ENCODE measurements around the gene WSCD2. TPM values are rescaled to one million over a fixed set of nuclear protein-coding genes. Genes with fewer than 3 reads are reported as not detected.

Gene WSCD2
- total RNA-seq, 1 donor from 2014 or later, result 1.7 TPM

- ATAC-seq (no peak), DNase-seq (no peak)
- Histone ChIP-seq H3K36me3 (no peaks in the 10 kb centered on the region), H3K4me3 (no peak overlapping the region), H3K27me3 (peaks cover 10% of the 10 kb centered on the region), H3K4me1 (no peaks in the 10 kb centered on the region), H3K27ac (no peak overlapping the region), H3K9me3 (no peaks in the 10 kb centered on the region)
- TF ChIP-seq CTCF (IDR thresholded peaks at IDR 0.05), result no peak
- intact Hi-C loops (cut with DNase I), result no loop called here
Observed at GRCh38 chr12:108204117-108204987, 75.3 kb downstream of the WSCD2 start.

GRCh38 chr12:108205864-108206263 lies 76.8 kb downstream of the WSCD2 start:
- peaks cover 10% of the 10 kb centered on the region for H3K27me3 ChIP-seq
- ATAC-seq, result no peak
- TF ChIP-seq CTCF (IDR thresholded peaks at IDR 0.05), result no peak
- H3K4me3 ChIP-seq, result no peak overlapping the region
- no peaks in the 10 kb centered on the region for H3K36me3 ChIP-seq
- no peaks in the 10 kb centered on the region for H3K4me1 ChIP-seq
- H3K9me3 ChIP-seq, result no peaks in the 10 kb centered on the region
- no peak overlapping the region for H3K27ac ChIP-seq
- intact Hi-C loops (cut with DNase I), result no loop called here
- no peak for DNase-seq

- ATAC-seq (no peak), DNase-seq (no peak)
- Histone ChIP-seq H3K27ac (no peak overlapping the region), H3K9me3 (no peaks in the 10 kb centered on the region), H3K27me3 (peaks cover 4% of the 10 kb centered on the region), H3K4me1 (no peaks in the 10 kb centered on the region), H3K4me3 (no peak overlapping the region), H3K36me3 (no peaks in the 10 kb centered on the region)
- no peak for TF ChIP-seq CTCF (IDR thresholded peaks at IDR 0.05)
- intact Hi-C loops (cut with DNase I), result no loop called here
Observed at GRCh38 chr12:108207791-108208730, 79.0 kb downstream of the WSCD2 start.

GRCh38 chr12:108210001-108210400 lies 80.9 kb downstream of the WSCD2 start:
- Histone ChIP-seq H3K36me3 (no peaks in the 10 kb centered on the region), H3K4me3 (no peak overlapping the region), H3K27me3 (peaks cover 8% of the 10 kb centered on the region), H3K27ac (no peak overlapping the region), H3K9me3 (no peaks in the 10 kb centered on the region), H3K4me1 (no peaks in the 10 kb centered on the region)
- TF ChIP-seq CTCF (IDR thresholded peaks at IDR 0.05), result no peak
- intact Hi-C loops (cut with DNase I), result no loop called here
- no peak for ATAC-seq
- DNase-seq, result no peak

- no peak for ATAC-seq
- no peak for DNase-seq
- no peak overlapping the region for H3K4me3 ChIP-seq
- TF ChIP-seq CTCF (IDR thresholded peaks at IDR 0.05), result no peak
- H3K36me3 ChIP-seq, result no peaks in the 10 kb centered on the region
- intact Hi-C loops (cut with DNase I), result no loop called here
- H3K9me3 ChIP-seq, result no peaks in the 10 kb centered on the region
- no peaks in the 10 kb centered on the region for H3K4me1 ChIP-seq
- H3K27me3 ChIP-seq, result peaks cover 8% of the 10 kb centered on the region
- H3K27ac ChIP-seq, result no peak overlapping the region
Observed at GRCh38 chr12:108211157-108211556, 82.1 kb downstream of the WSCD2 start.
